KMS-11 (cell line): Measurements from ENCODE around the gene DARS1.

Experiments used
- H2AFZ ChIP-seq: fragments of 200-600 bp; sonication (generic); 2 replicates; pipeline ENCODE4 v1.6.1; 2016; ENCODE audit warnings: antibody characterized with exemption, mixed run types, low read depth
- H3K27ac ChIP-seq: fragments of 200-600 bp; sonication (generic); 2 replicates; pipeline ENCODE4 v1.6.1; 2016; ENCODE audit warnings: mild to moderate bottlenecking, mixed run types
- H3K27me3 ChIP-seq: fragments of 200-600 bp; sonication (generic); 2 replicates; pipeline ENCODE4 v1.6.1; 2017; ENCODE audit warnings: mild to moderate bottlenecking, low read depth, mixed run types, moderate library complexity; ENCODE audit not compliant: insufficient read depth
- H3K36me3 ChIP-seq: fragments of 200-600 bp; sonication (generic); 2 replicates; pipeline ENCODE4 v1.6.1; 2017; ENCODE audit warnings: mild to moderate bottlenecking, mixed run types; ENCODE audit not compliant: insufficient read depth
- H3K4me1 ChIP-seq: fragments of 200-600 bp; sonication (generic); 2 replicates; pipeline ENCODE4 v1.6.1; 2016; ENCODE audit warnings: mild to moderate bottlenecking, low read depth, mixed run types; ENCODE audit not compliant: poor library complexity, severe bottlenecking
- H3K4me2 ChIP-seq: fragments of 200-600 bp; sonication (generic); 2 replicates; pipeline ENCODE4 v1.7.0; 2016; ENCODE audit warnings: mild to moderate bottlenecking, mixed run types
- H3K4me3 ChIP-seq: fragments of 200-600 bp; sonication (generic); IDR thresholded peaks from 2 replicates; pipeline ENCODE4 v1.6.1; 2017; ENCODE audit warnings: low read depth, low read length, mixed read lengths; ENCODE audit not compliant: insufficient read depth
- H3K79me2 ChIP-seq: fragments of 200-600 bp; sonication (generic); 2 replicates; pipeline ENCODE4 v1.6.1; 2016; ENCODE audit warnings: low read depth, mixed run types; ENCODE audit not compliant: insufficient read depth
- H3K9ac ChIP-seq: fragments of 200-600 bp; sonication (generic); 2 replicates; pipeline ENCODE4 v1.6.1; 2016; ENCODE audit warnings: mild to moderate bottlenecking, mixed run types
- H4K20me1 ChIP-seq: fragments of 200-600 bp; sonication (generic); 2 replicates; pipeline ENCODE4 v1.6.1; 2016; ENCODE audit warnings: mild to moderate bottlenecking, mixed run types; ENCODE audit not compliant: insufficient read depth
- TF ChIP-seq, protein P1 (sequence below): fragments of 200-600 bp; sonication (generic); conservative IDR thresholded peaks from 2 replicates; pipeline ENCODE4 v1.6.1; 2017; ENCODE audit warnings: low read depth, mild to moderate bottlenecking, antibody characterized with exemption, low read length, moderate library complexity, mixed read lengths

DARS1 gene

GRCh38 chr2:135954020-135954601, 31.3 kb downstream of the DARS1 start:
- TF ChIP-seq, protein P1, sequence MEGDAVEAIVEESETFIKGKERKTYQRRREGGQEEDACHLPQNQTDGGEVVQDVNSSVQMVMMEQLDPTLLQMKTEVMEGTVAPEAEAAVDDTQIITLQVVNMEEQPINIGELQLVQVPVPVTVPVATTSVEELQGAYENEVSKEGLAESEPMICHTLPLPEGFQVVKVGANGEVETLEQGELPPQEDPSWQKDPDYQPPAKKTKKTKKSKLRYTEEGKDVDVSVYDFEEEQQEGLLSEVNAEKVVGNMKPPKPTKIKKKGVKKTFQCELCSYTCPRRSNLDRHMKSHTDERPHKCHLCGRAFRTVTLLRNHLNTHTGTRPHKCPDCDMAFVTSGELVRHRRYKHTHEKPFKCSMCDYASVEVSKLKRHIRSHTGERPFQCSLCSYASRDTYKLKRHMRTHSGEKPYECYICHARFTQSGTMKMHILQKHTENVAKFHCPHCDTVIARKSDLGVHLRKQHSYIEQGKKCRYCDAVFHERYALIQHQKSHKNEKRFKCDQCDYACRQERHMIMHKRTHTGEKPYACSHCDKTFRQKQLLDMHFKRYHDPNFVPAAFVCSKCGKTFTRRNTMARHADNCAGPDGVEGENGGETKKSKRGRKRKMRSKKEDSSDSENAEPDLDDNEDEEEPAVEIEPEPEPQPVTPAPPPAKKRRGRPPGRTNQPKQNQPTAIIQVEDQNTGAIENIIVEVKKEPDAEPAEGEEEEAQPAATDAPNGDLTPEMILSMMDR, result no peak
- H3K36me3 ChIP-seq, result no peaks in the 10 kb centered on the region

DNA sequence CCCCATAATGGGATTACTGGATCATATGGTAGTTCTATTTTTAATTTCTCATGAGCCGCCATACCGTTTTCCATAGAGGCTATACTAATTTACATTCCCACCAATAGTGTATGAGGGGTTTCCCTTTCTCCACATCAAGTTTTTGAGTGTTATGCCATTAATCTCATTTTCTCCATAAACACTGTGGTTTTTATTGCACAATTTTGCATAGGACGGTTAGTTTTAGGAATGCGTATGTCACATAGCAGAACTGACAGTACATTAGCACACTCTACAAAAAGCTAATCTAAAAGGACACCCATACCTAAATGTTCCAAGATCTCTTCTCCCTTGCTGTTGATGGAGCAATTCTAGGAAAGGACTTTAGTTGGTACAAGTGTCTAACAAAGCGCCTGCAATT, 32.5 kb downstream of the DARS1 start:
- no peaks in the 10 kb centered on the region for H3K27me3 ChIP-seq
- H3K4me3 ChIP-seq, result no peak overlapping the region
- H3K4me1 ChIP-seq, result peaks cover 4% of the 10 kb centered on the region
- no peaks in the 10 kb centered on the region for H4K20me1 ChIP-seq
- TF ChIP-seq, protein P1, result no peak
- no peak overlapping the region for H3K4me2 ChIP-seq
- no peak overlapping the region for H3K9ac ChIP-seq
- no peaks in the 10 kb centered on the region for H3K79me2 ChIP-seq
- H2AFZ ChIP-seq, result no peak overlapping the region
- no peak overlapping the region for H3K27ac ChIP-seq
- H3K36me3 ChIP-seq, result no peaks in the 10 kb centered on the region

More at GRCh38 chr2:135954020-135954601, 31.3 kb downstream of the DARS1 start:
- Histone ChIP-seq H4K20me1 (no peaks in the 10 kb centered on the region), H3K9ac (no peak overlapping the region), H3K27me3 (no peaks in the 10 kb centered on the region), H3K79me2 (no peaks in the 10 kb centered on the region), H3K4me1 (peaks cover 3% of the 10 kb centered on the region), H3K4me2 (no peak overlapping the region), H3K4me3 (no peak overlapping the region), H3K27ac (no peak overlapping the region), H2AFZ (no peak overlapping the region)

DNA sequence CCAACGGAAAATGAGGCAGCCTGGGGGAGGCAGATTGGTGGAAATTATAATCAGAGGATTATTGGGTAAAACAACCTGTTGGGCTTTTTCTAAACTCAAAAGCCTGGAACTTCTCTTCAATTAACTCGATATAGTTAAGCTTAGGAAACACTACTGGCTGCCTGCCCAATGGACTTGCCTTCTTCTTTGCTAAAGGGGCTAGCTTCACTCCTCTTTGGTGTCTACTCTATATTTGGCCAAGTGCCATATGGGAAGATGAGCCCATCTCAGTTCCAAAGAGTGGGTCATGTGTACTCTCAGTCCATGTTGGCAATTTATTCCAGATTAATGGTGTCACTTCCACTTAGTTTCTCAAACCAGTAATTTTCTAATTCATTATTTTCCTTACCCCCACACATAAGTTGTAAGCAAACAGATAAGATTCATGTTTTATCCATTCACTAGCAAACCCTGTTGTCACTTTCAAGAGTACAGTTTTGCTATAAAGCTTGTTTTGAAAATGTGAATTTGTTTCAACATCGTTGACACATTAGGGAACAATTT, 34.3 kb downstream of the DARS1 start:
- no peaks in the 10 kb centered on the region for H3K79me2 ChIP-seq
- H3K27ac ChIP-seq, result no peak overlapping the region

DNA sequence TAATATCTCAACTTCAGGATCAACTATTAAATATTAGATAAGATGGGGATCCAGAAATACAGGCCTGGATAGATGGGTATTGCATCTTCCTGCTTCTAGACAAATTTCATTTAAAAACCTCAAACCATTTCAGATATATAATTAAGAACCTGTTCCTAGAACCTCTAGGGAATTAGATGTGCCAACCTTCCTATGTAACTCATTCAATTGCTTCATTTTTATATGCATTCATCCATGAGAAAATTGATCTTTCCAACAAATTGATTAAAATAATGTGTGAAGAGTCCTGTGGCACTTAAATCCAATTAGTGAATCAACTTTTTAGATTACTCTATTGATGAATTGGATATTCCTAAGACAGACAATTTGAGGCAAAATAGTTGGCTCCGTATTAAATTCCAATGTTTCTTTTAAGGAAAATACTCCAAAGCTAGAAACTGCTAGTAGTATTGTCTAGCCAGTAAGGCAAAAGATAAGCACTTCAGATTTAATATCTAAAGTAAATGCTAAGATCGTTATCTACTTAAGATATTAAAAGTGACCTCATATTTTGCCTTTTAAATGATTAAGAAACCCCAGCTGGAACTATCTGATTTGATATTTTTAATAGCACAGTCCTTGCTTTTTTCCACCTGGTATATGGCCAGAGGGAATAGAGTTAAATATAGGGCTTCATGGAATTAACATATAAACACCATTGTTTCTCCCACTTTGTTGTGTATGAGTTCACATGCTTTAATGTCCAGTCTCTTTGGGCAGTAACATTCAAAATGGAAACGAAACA, 35.8 kb downstream of the DARS1 start:
- H3K27ac ChIP-seq, result no peak overlapping the region
- no peaks in the 10 kb centered on the region for H3K36me3 ChIP-seq

More for the DNA sequence above, 34.3 kb downstream of the DARS1 start:
- no peak overlapping the region for H2AFZ ChIP-seq
- H4K20me1 ChIP-seq, result no peaks in the 10 kb centered on the region
- no peak overlapping the region for H3K4me3 ChIP-seq
- TF ChIP-seq, protein P1, result no peak
- H3K27me3 ChIP-seq, result no peaks in the 10 kb centered on the region
- no peaks in the 10 kb centered on the region for H3K36me3 ChIP-seq
- peaks cover 4% of the 10 kb centered on the region for H3K4me1 ChIP-seq
- H3K4me2 ChIP-seq, result no peak overlapping the region
- no peak overlapping the region for H3K9ac ChIP-seq

More for the DNA sequence above, 35.8 kb downstream of the DARS1 start:
- Histone ChIP-seq H3K4me1 (peaks cover 4% of the 10 kb centered on the region), H3K79me2 (no peaks in the 10 kb centered on the region), H4K20me1 (no peaks in the 10 kb centered on the region), H3K27me3 (no peaks in the 10 kb centered on the region), H3K4me3 (no peak overlapping the region), H2AFZ (no peak overlapping the region), H3K9ac (no peak overlapping the region), H3K4me2 (no peak overlapping the region)
- TF ChIP-seq, protein P1, result no peak
